H1 (cell line): ENCODE data around the gene MOB3B. TPM values are rescaled to one million over a fixed set of nuclear protein-coding genes. Genes with fewer than 3 reads are reported as not detected.

Experiments
- BACH1 ChIP-seq: IDR thresholded peaks from 2 replicates; pipeline ENCODE4 v1.6.1; 2012; ENCODE audit warnings: low read length, improper control_type of control experiment
- CBX8 ChIP-seq: fragments of 300-800, 300-1000 bp; sonication (generic); IDR thresholded peaks from 2 replicates; pipeline ENCODE4 v1.7.1; 2016; ENCODE audit warnings: low read depth, low read length, borderline replicate concordance
- CTBP2 ChIP-seq: IDR thresholded peaks from 2 replicates; pipeline ENCODE4 v1.7.0; 2011; ENCODE audit warnings: borderline replicate concordance, mild to moderate bottlenecking, moderate library complexity, mixed read lengths, low read length; ENCODE audit not compliant: insufficient read depth, insufficient read length
- KDM5A ChIP-seq: fragments of 200-600 bp; IDR thresholded peaks from 2 replicates; pipeline ENCODE4 v1.7.1; 2012; ENCODE audit warnings: mild to moderate bottlenecking, low read length, inconsistent platforms, mixed read lengths
- MAFK ChIP-seq: IDR thresholded peaks from 2 replicates; pipeline ENCODE4 v1.6.1; 2012; ENCODE audit warnings: low read depth, mild to moderate bottlenecking, improper control_type of control experiment, low read length
- POU5F1 ChIP-seq: IDR thresholded peaks from 2 replicates; pipeline ENCODE4 v1.6.1; 2011; ENCODE audit warnings: low read depth, mild to moderate bottlenecking, low read length, moderate library complexity
- RAD21 ChIP-seq, 2 experiments: IDR thresholded peaks in 1 of 2; conservative IDR thresholded peaks in 1 of 2; 2 replicates each; pipeline ENCODE4 v1.6.1; 2011; ENCODE audit warnings: low read depth in 2 of 2, low read length in 2 of 2, improper control_type of control experiment in 1 of 2, inconsistent platforms in 1 of 2, mild to moderate bottlenecking in 1 of 2, moderate library complexity in 1 of 2
- RXRA ChIP-seq: IDR thresholded peaks from 2 replicates; pipeline ENCODE4 v1.6.1; 2011; ENCODE audit warnings: low read depth, mild to moderate bottlenecking, low read length, moderate library complexity; ENCODE audit not compliant: insufficient read depth
- polyA plus RNA-seq, 7 experiments: library from polyadenylated mRNA; depleted of rRNA in 3 of 7; stranded (reverse) in 5 of 7; unstranded in 2 of 7; fragments of >200 nt in 5 of 7; fragments of 200-250 nt in 2 of 7; gene quantifications; 1 replicate in 5 of 7; 2 replicates in 1 of 7; 4 replicates in 1 of 7; pipeline versions ENCODE4 v1.2.1 to v1.2.3, GENCODE V29; 2011 to 2013; ENCODE audit warnings: missing spikeins in 2 of 7, mixed read lengths in 2 of 7
- total RNA-seq: library from RNA; stranded (reverse); fragmentation: NEBNext Ultra II Directional; extraction: Animal tissue kit (Norgen Biotek cat#: 25700); gene quantifications from 2 replicates; pipeline ENCODE4 v1.2.1, GENCODE V29; 2021
- TF ChIP-seq, protein P1 (sequence below): fragments of 300-600 bp; sonication (generic); IDR thresholded peaks from 2 replicates; pipeline ENCODE4 v1.7.1; 2012; ENCODE audit warnings: low read length, moderate library complexity, mild to moderate bottlenecking, inconsistent platforms; ENCODE audit not compliant: insufficient replicate concordance

Gene MOB3B
- total and polyA plus RNA-seq, 2 of the 8 experiments (the other 6 are each of a cell fraction or from before 2014, with no cell fraction given): 12.7 to 16.1 TPM

DNA sequence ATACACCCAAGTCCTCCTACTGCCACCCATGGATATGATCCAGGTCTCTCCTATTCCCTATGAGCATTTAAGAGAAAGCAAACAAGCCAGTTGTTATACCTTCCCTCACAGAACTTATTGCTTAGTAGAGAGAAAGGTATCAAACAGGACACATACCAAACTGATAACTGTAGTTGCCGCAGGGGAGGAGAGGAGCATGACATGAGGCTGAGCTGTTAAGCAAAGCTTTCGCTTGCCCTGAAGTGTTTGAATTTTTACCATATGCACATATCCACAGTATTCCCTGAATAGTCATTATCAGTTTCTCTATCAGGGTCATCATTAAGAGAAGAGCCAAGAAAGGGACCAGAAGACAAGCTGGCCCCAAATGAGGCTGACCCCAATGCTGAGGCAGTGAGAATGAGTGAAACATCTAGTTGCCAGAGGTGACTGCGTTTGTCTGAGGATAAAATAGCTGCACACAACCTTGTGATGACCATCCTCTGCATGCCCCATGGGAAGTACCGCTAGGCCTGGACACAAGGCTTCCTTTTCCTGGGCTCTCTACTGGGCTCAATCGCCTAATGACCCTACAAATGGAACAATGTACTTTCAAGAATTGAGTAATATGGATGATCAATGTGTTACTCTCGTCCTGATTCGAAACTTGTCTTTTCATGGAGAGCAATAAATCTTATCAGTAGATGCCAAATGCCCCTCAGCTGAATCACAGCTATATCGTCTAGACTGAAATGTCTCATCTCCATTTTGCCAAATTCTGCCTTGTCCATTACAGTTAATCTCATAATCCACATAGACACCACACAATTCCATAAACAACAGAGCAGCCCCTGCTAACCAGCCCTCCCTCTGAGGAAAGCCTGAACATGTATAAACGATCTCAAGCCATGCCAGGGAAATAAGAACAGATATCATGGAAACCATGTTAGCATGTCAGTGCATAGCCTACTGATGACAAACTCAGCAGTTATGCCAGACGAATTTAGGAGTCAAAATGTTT lies 9.8 kb downstream of the MOB3B start (continued):
- TF ChIP-seq, protein P1, sequence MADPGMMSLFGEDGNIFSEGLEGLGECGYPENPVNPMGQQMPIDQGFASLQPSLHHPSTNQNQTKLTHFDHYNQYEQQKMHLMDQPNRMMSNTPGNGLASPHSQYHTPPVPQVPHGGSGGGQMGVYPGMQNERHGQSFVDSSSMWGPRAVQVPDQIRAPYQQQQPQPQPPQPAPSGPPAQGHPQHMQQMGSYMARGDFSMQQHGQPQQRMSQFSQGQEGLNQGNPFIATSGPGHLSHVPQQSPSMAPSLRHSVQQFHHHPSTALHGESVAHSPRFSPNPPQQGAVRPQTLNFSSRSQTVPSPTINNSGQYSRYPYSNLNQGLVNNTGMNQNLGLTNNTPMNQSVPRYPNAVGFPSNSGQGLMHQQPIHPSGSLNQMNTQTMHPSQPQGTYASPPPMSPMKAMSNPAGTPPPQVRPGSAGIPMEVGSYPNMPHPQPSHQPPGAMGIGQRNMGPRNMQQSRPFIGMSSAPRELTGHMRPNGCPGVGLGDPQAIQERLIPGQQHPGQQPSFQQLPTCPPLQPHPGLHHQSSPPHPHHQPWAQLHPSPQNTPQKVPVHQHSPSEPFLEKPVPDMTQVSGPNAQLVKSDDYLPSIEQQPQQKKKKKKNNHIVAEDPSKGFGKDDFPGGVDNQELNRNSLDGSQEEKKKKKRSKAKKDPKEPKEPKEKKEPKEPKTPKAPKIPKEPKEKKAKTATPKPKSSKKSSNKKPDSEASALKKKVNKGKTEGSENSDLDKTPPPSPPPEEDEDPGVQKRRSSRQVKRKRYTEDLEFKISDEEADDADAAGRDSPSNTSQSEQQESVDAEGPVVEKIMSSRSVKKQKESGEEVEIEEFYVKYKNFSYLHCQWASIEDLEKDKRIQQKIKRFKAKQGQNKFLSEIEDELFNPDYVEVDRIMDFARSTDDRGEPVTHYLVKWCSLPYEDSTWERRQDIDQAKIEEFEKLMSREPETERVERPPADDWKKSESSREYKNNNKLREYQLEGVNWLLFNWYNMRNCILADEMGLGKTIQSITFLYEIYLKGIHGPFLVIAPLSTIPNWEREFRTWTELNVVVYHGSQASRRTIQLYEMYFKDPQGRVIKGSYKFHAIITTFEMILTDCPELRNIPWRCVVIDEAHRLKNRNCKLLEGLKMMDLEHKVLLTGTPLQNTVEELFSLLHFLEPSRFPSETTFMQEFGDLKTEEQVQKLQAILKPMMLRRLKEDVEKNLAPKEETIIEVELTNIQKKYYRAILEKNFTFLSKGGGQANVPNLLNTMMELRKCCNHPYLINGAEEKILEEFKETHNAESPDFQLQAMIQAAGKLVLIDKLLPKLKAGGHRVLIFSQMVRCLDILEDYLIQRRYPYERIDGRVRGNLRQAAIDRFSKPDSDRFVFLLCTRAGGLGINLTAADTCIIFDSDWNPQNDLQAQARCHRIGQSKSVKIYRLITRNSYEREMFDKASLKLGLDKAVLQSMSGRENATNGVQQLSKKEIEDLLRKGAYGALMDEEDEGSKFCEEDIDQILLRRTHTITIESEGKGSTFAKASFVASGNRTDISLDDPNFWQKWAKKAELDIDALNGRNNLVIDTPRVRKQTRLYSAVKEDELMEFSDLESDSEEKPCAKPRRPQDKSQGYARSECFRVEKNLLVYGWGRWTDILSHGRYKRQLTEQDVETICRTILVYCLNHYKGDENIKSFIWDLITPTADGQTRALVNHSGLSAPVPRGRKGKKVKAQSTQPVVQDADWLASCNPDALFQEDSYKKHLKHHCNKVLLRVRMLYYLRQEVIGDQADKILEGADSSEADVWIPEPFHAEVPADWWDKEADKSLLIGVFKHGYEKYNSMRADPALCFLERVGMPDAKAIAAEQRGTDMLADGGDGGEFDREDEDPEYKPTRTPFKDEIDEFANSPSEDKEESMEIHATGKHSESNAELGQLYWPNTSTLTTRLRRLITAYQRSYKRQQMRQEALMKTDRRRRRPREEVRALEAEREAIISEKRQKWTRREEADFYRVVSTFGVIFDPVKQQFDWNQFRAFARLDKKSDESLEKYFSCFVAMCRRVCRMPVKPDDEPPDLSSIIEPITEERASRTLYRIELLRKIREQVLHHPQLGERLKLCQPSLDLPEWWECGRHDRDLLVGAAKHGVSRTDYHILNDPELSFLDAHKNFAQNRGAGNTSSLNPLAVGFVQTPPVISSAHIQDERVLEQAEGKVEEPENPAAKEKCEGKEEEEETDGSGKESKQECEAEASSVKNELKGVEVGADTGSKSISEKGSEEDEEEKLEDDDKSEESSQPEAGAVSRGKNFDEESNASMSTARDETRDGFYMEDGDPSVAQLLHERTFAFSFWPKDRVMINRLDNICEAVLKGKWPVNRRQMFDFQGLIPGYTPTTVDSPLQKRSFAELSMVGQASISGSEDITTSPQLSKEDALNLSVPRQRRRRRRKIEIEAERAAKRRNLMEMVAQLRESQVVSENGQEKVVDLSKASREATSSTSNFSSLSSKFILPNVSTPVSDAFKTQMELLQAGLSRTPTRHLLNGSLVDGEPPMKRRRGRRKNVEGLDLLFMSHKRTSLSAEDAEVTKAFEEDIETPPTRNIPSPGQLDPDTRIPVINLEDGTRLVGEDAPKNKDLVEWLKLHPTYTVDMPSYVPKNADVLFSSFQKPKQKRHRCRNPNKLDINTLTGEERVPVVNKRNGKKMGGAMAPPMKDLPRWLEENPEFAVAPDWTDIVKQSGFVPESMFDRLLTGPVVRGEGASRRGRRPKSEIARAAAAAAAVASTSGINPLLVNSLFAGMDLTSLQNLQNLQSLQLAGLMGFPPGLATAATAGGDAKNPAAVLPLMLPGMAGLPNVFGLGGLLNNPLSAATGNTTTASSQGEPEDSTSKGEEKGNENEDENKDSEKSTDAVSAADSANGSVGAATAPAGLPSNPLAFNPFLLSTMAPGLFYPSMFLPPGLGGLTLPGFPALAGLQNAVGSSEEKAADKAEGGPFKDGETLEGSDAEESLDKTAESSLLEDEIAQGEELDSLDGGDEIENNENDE: no peak
- TF ChIP-seq BACH1: no peak
- TF ChIP-seq MAFK: no peak
- TF ChIP-seq RAD21 (IDR thresholded peaks at IDR 0.05 in 1 of 2, conservative IDR thresholded peaks at IDR 0.05 in 1 of 2; ENCODE audit: low read depth in 2 of 2, low read length in 2 of 2): no peak
- TF ChIP-seq KDM5A: no peak
- TF ChIP-seq CTBP2: no peak
- TF ChIP-seq POU5F1: no peak
- TF ChIP-seq CBX8: no peak
- no peak for TF ChIP-seq RXRA
